ENCODE results near the gene SCN2B. TPM values are rescaled to one million over a fixed set of nuclear protein-coding genes. Genes with fewer than 3 reads are reported as not detected.

The SCN2B gene
- total RNA-seq, 4 donors from 2014 or later, result 0.42 to 1.2 (median 0.67) TPM

DNA sequence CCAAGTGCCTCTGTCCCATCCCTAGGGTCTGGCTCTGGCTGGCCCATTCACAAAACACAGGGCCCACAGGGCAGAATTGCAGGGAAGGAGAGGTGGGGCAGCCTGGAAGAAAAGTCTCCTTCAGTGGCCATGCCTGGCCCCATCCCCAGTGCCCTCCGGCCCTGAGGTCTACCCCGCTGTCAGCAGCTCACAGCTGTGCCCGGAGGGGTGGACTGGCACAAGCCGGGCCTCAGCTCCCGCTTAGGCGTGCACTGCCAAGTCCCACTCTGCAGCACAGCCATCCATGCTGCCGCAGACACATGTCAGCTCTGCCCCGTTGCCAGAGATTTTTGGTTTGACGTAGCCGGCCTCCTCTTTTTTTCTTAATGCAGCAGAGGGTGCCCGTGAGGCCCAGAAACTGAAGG is 3.9 kb upstream of the SCN2B start:
- 9% methylated on average over 10 of the region's 11 CpGs for WGBS
- DNase-seq (ENCODE audit: extremely low spot score), result no peak
- Histone ChIP-seq H3K4me3 (peak overlapping the region; percentile 33 to 48 (median 36)), H3K27me3 (no peaks in the 10 kb centered on the region), H3K9me3 (no peaks in the 10 kb centered on the region), H3K36me3 (no peaks in the 10 kb centered on the region), H3K27ac (replicated peaks in 1 of 4) (peak overlapping the region in 3 of 4 donors; percentile 20 to 57 (median 50)), H3K4me1 (peaks cover 19 to 36% (median 29%) of the 10 kb centered on the region in 4 donors)
- intact Hi-C loops (cut with DNase I), result no loop called here
- no peak for TF ChIP-seq POLR2A (IDR thresholded peaks at IDR 0.05; ENCODE audit: low read depth)
- peak in 1 of 2 donors; percentile 34 for TF ChIP-seq POLR2AphosphoS5 (IDR thresholded peaks at IDR 0.05)
- TF ChIP-seq EP300 (IDR thresholded peaks at IDR 0.05), result no peak
- peak in 1 of 3 experiments; percentile 11 for TF ChIP-seq CTCF (IDR thresholded peaks at IDR 0.05)

GRCh38 chr11:118176778-118177134 is 317 bp upstream of the SCN2B start:
- Histone ChIP-seq H3K36me3 (no peaks in the 10 kb centered on the region), H3K9me3 (no peaks in the 10 kb centered on the region), H3K27ac (replicated peaks in 1 of 4) (peak overlapping the region in 1 of 4 donors; percentile 20), H3K27me3 (no peaks in the 10 kb centered on the region), H3K4me1 (peaks cover 23 to 43% (median 39%) of the 10 kb centered on the region in 4 donors), H3K4me3 (peak overlapping the region; percentile 43 to 53 (median 48))
- WGBS, result 88% methylated on average over 4 of the region's 4 CpGs
- TF ChIP-seq POLR2AphosphoS5 (IDR thresholded peaks at IDR 0.05) (no peak), POLR2A (IDR thresholded peaks at IDR 0.05; ENCODE audit: low read depth) (no peak), EP300 (IDR thresholded peaks at IDR 0.05) (no peak), CTCF (IDR thresholded peaks at IDR 0.05) (no peak)
- DNase-seq (ENCODE audit: extremely low spot score), result no peak
- intact Hi-C loops (cut with DNase I), result no loop called here

GRCh38 chr11:118175031-118175992 is 1.1 kb downstream of the SCN2B start:
- DNase-seq (ENCODE audit: extremely low spot score), result no peak
- peak overlapping the region; percentile 4 to 51 (median 39) for H3K27ac ChIP-seq (replicated peaks in 1 of 4)
- H3K4me1 ChIP-seq, result peaks cover 31 to 47% (median 42%) of the 10 kb centered on the region in 4 donors
- no peak for TF ChIP-seq EP300 (IDR thresholded peaks at IDR 0.05)
- no peak for TF ChIP-seq POLR2A (IDR thresholded peaks at IDR 0.05; ENCODE audit: low read depth)
- TF ChIP-seq CTCF (IDR thresholded peaks at IDR 0.05), result no peak
- TF ChIP-seq POLR2AphosphoS5 (IDR thresholded peaks at IDR 0.05), result no peak
- H3K27me3 ChIP-seq, result peaks cover 0 to 9% (median 0%) of the 10 kb centered on the region in 4 donors
- no peaks in the 10 kb centered on the region for H3K36me3 ChIP-seq
- peak overlapping the region in 3 of 4 donors; percentile 43 to 53 (median 47) for H3K4me3 ChIP-seq
- 61% methylated on average over 12 of the region's 13 CpGs for WGBS
- no peaks in the 10 kb centered on the region for H3K9me3 ChIP-seq
- intact Hi-C loops (cut with DNase I), result no loop called here

DNA sequence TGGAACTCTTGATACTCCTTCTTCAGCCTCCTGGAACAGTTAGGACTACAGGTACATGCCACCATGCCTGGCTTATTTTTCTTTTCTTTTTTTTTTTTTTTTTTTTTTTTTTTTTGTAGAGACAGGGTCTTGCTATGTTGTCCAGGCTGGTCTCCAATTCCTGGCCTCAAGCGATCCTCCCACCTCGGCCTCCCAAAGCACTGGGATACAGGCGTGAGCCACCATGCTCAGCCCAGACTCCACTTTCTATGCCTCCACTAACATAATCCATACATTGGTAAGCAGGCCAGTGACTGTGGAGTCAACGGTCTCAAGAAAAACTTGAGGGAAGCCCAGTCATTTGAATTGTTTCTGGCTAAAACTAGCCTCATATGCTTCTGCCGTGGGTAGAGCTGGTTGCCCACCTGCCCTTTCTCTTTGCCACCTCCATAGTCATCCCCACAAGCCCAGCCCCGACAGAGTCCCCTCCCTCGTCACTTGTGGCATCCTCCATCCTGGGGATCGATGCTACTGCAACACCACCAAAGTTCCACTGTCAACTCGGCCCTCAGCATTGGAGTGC is 2.4 kb downstream of the SCN2B start:
- Histone ChIP-seq H3K27ac (replicated peaks in 1 of 4) (no peak overlapping the region), H3K36me3 (no peaks in the 10 kb centered on the region), H3K27me3 (peaks cover 0 to 12% (median 0%) of the 10 kb centered on the region in 4 donors), H3K4me3 (no peak overlapping the region), H3K4me1 (peaks cover 24 to 46% (median 37%) of the 10 kb centered on the region in 4 donors), H3K9me3 (no peaks in the 10 kb centered on the region)
- TF ChIP-seq CTCF (IDR thresholded peaks at IDR 0.05), result no peak
- TF ChIP-seq EP300 (IDR thresholded peaks at IDR 0.05), result no peak
- no peak for TF ChIP-seq POLR2A (IDR thresholded peaks at IDR 0.05; ENCODE audit: low read depth)
- no peak for TF ChIP-seq POLR2AphosphoS5 (IDR thresholded peaks at IDR 0.05)
- intact Hi-C loops (cut with DNase I), result no loop called here
- 87% methylated on average over 9 of the region's 9 CpGs for WGBS
- DNase-seq (ENCODE audit: extremely low spot score), result no peak
